K562 (cell line): ENCODE data around the gene TNNT1. TPM values are rescaled to one million over a fixed set of nuclear protein-coding genes. Genes with fewer than 3 reads are reported as not detected.

Source experiments
- ATF1 ChIP-seq, 2 experiments: fragments of 450-650 bp in 1 of 2; IDR thresholded peaks; 2 replicates each; pipeline ENCODE4 v1.6.1; 2016; ENCODE audit warnings: missing compliant biosample characterization in 1 of 2, missing genetic modification characterization in 1 of 2
- CREB1 ChIP-seq, 2 experiments: sonication (generic) in 1 of 2; formaldehyde crosslinking in 1 of 2; IDR thresholded peaks; 2 replicates each; pipeline versions ENCODE4 v1.6.1 to v1.8.0; 2012 to 2022; ENCODE audit warnings: inconsistent platforms in 1 of 2, mild to moderate bottlenecking in 1 of 2, missing genetic modification reagents in 1 of 2, moderate library complexity in 1 of 2
- EHMT2 ChIP-seq: fragments of 450-650 bp; IDR thresholded peaks from 2 replicates; pipeline ENCODE4 v1.6.1; 2018; ENCODE audit warnings: antibody characterized with exemption
- EP300 ChIP-seq: IDR thresholded peaks from 2 replicates; pipeline ENCODE4 v1.6.1; 2012; ENCODE audit warnings: low read length, improper control_type of control experiment
- HDAC1 ChIP-seq, 2 experiments: fragments of 450-650 bp; IDR thresholded peaks; 2 replicates each; pipeline ENCODE4 v1.6.1; 2016 to 2017; ENCODE audit warnings: inconsistent platforms in 1 of 2, mild to moderate bottlenecking in 1 of 2, moderate library complexity in 1 of 2
- HNRNPLL ChIP-seq: fragments of 200-400 bp; formaldehyde crosslinking; IDR thresholded peaks from 2 replicates; pipeline ENCODE4 v1.6.1; 2017; ENCODE audit warnings: low read length, low read depth, mild to moderate bottlenecking; ENCODE audit not compliant: poor library complexity, severe bottlenecking
- MXI1 ChIP-seq: IDR thresholded peaks from 2 replicates; pipeline ENCODE4 v1.6.1; 2011; ENCODE audit warnings: low read depth, mild to moderate bottlenecking, improper control_type of control experiment, low read length
- PRDM10 ChIP-seq: fragments of 450-650 bp; IDR thresholded peaks from 2 replicates; pipeline ENCODE4 v1.6.1; 2018; ENCODE audit not compliant: partially characterized antibody
- STAG1 ChIP-seq: sonication (generic); formaldehyde crosslinking; IDR thresholded peaks from 2 replicates; pipeline ENCODE4 v1.5.0; 2020; ENCODE audit warnings: missing genetic modification reagents, borderline replicate concordance
- STAT5B ChIP-seq: fragments of 250-450 bp; sonication (Bioruptor Pico); IDR thresholded peaks from 2 replicates; pipeline ENCODE4 v1.8.0; 2021; ENCODE audit warnings: mild to moderate bottlenecking, inconsistent platforms
- TARDBP ChIP-seq: fragments of 450-650 bp; IDR thresholded peaks from 2 replicates; pipeline ENCODE4 v1.6.1; 2016
- XRCC4 ChIP-seq: IDR thresholded peaks from one replicate; pipeline ENCODE4 v1.6.1; 2011; ENCODE audit not compliant: insufficient read depth, insufficient read length; ENCODE audit errors: extremely low read depth
- ZBTB7A ChIP-seq: IDR thresholded peaks from 2 replicates; pipeline ENCODE4 v1.6.1; 2011; ENCODE audit warnings: low read depth, mild to moderate bottlenecking, low read length, moderate library complexity, borderline replicate concordance; ENCODE audit not compliant: control insufficient read depth
- ZFP36 ChIP-seq: fragments of 150-350 bp; IDR thresholded peaks from 2 replicates; pipeline ENCODE4 v1.6.1; 2018; ENCODE audit warnings: low read length, low read depth; ENCODE audit not compliant: partially characterized antibody
- polyA plus RNA-seq, 8 experiments: library from polyadenylated mRNA; depleted of rRNA in 4 of 8; stranded (reverse) in 5 of 8; unstranded in 3 of 8; fragments of >200 nt; fragmentation: Nextera tagmentation in 2 of 8; fragmentation: Illumina TruSeq in 1 of 8; extraction: Ambion mirVana in 2 of 8; extraction: Trizol in 1 of 8; gene quantifications; 2 replicates each; pipeline versions ENCODE4 v1.2.1 to v1.2.3, GENCODE V29; 2011 to 2014; ENCODE audit warnings: inconsistent platforms in 1 of 8, missing spikeins in 1 of 8
- total RNA-seq, 7 experiments: library from RNA; depleted of rRNA in 6 of 7; stranded (reverse); fragments of >200 nt in 6 of 7; fragmentation: Illumina TruSeq in 2 of 7; extraction: Trizol in 2 of 7; gene quantifications; 2 replicates each; pipeline versions ENCODE4 v1.2.1 to v1.2.3, GENCODE V29; 2011 to 2021; ENCODE audit warnings: low replicate concordance in 1 of 7
- TF ChIP-seq, protein P1 (sequence below): fragments of 250-450 bp; sonication (Bioruptor Pico); IDR thresholded peaks from 2 replicates; pipeline ENCODE4 v1.9.0; 2021; ENCODE audit warnings: mild to moderate bottlenecking, inconsistent platforms
- TF ChIP-seq, protein P2 (sequence below), 2 experiments: fragments of 150-350 bp in 1 of 2; IDR thresholded peaks; 2 replicates each; pipeline ENCODE4 v1.6.1; 2012 to 2016; ENCODE audit warnings: low read depth in 2 of 2, low read length in 2 of 2, mild to moderate bottlenecking in 1 of 2, moderate library complexity in 1 of 2

TNNT1 gene
- total and polyA plus RNA-seq, 9 of the 15 experiments (the other 6 are each of a cell fraction or from before 2014, with no cell fraction given) = 31.8 to 390 (median 227) TPM

DNA sequence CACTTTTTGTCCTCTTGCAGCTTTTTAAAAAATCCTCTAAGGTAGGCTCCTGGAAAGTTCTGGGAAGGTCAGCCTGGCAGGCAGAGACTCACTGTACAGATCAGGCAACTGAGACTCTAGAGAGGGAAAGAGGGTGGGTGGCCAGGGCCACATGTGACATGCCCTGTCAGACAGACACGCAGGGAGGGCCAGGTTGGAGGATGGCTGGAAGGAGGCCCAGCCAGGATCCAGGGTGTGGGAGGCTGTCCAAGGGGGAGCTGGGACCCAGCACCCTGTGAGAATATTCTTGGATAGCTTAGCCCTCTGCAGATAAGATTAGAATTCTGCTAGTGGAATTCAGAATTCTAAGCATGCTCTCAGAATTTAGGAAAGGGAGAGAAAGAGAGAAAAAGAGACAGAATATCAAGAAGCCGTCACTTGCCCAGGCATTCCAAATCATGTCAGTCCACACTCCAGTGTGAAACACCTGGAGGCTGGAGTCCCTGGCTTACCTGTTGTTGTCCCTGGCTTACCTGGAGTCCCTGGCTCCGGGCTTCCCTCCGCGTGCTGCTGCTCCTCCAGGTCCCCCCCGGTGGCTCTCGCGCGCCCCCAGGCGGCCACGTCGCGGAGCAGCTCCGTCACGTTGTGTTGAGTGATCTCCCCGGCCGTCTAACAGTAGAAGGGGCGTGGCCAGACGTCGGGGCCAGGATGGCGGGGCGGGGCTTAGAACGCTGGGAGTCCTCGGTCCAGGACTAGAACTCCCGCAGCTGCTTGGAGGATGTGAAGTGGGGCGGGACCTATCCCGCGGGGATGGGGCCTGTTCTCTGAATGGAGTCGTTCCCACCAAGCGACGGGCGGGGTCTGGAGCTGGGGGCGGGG, 11.4 kb upstream of the TNNT1 start (continued):
- TF ChIP-seq STAT5B (CRISPR knock-in tag) (no peak), ZFP36 (peak; percentile 21), CREB1 (IDR thresholded peaks at IDR 0.05) (peak; percentile 82), CREB1 (CRISPR knock-in tag; IDR thresholded peaks at IDR 0.05) (peak; percentile 94), ZBTB7A (peak; percentile 59; the same call in 1 of the 2 replicates), TARDBP (peak; percentile 49; the same call in 1 of the 2 replicates), EHMT2 (no peak), ATF1 (CRISPR knock-in tag; IDR thresholded peaks at IDR 0.05) (peak; percentile 59; the same call in 1 of the 2 replicates), ATF1 (tag; IDR thresholded peaks at IDR 0.05) (peak; percentile 81), XRCC4 (no peak), HNRNPLL (peak; percentile 13), MXI1 (0 out of 2 replicates have a peak, but pooled peaks have one; percentile 43), PRDM10 (peak; percentile 35), EP300 (peak; percentile 32; the same call in 1 of the 2 replicates), HDAC1 (IDR thresholded peaks at IDR 0.05) (peak in 1 of 2 experiments; percentile 42; a peak in 2 of 4 replicates), STAG1 (CRISPR knock-in tag) (peak; percentile 46; the same call in 1 of the 2 replicates)
- TF ChIP-seq, protein P1, sequence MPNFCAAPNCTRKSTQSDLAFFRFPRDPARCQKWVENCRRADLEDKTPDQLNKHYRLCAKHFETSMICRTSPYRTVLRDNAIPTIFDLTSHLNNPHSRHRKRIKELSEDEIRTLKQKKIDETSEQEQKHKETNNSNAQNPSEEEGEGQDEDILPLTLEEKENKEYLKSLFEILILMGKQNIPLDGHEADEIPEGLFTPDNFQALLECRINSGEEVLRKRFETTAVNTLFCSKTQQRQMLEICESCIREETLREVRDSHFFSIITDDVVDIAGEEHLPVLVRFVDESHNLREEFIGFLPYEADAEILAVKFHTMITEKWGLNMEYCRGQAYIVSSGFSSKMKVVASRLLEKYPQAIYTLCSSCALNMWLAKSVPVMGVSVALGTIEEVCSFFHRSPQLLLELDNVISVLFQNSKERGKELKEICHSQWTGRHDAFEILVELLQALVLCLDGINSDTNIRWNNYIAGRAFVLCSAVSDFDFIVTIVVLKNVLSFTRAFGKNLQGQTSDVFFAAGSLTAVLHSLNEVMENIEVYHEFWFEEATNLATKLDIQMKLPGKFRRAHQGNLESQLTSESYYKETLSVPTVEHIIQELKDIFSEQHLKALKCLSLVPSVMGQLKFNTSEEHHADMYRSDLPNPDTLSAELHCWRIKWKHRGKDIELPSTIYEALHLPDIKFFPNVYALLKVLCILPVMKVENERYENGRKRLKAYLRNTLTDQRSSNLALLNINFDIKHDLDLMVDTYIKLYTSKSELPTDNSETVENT (CRISPR knock-in tag) = peak; percentile 66; the same call in 1 of the 2 replicates
- TF ChIP-seq, protein P2, sequence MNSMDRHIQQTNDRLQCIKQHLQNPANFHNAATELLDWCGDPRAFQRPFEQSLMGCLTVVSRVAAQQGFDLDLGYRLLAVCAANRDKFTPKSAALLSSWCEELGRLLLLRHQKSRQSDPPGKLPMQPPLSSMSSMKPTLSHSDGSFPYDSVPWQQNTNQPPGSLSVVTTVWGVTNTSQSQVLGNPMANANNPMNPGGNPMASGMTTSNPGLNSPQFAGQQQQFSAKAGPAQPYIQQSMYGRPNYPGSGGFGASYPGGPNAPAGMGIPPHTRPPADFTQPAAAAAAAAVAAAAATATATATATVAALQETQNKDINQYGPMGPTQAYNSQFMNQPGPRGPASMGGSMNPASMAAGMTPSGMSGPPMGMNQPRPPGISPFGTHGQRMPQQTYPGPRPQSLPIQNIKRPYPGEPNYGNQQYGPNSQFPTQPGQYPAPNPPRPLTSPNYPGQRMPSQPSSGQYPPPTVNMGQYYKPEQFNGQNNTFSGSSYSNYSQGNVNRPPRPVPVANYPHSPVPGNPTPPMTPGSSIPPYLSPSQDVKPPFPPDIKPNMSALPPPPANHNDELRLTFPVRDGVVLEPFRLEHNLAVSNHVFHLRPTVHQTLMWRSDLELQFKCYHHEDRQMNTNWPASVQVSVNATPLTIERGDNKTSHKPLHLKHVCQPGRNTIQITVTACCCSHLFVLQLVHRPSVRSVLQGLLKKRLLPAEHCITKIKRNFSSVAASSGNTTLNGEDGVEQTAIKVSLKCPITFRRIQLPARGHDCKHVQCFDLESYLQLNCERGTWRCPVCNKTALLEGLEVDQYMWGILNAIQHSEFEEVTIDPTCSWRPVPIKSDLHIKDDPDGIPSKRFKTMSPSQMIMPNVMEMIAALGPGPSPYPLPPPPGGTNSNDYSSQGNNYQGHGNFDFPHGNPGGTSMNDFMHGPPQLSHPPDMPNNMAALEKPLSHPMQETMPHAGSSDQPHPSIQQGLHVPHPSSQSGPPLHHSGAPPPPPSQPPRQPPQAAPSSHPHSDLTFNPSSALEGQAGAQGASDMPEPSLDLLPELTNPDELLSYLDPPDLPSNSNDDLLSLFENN (IDR thresholded peaks at IDR 0.05; ENCODE audit: low read depth in 2 of 2, low read length in 2 of 2) = 0 out of 4 replicates have a peak, but pooled peaks of 1 of the 2 experiments have one; percentile 13
